K562 (cell line): ENCODE data around the gene PIK3R6. TPM values are rescaled to one million over a fixed set of nuclear protein-coding genes. Genes with fewer than 3 reads are reported as not detected.

ENCODE experiments used
- KLF6 ChIP-seq: fragments of 250-450 bp; sonication (Bioruptor Pico); IDR thresholded peaks from 2 replicates; pipeline ENCODE4 v1.4.0; 2020; ENCODE audit warnings: mild to moderate bottlenecking, moderate library complexity, borderline replicate concordance
- L3MBTL2 ChIP-seq: fragments of 450-650 bp; IDR thresholded peaks from 2 replicates; pipeline ENCODE4 v1.6.1; 2016; ENCODE audit warnings: mild to moderate bottlenecking, moderate library complexity
- TRIM24 ChIP-seq, 2 experiments: fragments of 450-650 bp; IDR thresholded peaks; 2 replicates each; pipeline ENCODE4 v1.6.1; 2016
- ZC3H11A ChIP-seq: IDR thresholded peaks from 2 replicates; pipeline ENCODE4 v1.6.1; 2012; ENCODE audit warnings: low read depth, low read length, improper control_type of control experiment
- ZC3H4 ChIP-seq: sonication (generic); formaldehyde crosslinking; IDR thresholded peaks from 2 replicates; pipeline ENCODE4 v1.9.0; 2021; ENCODE audit warnings: missing genetic modification reagents, borderline replicate concordance
- ZNF12 ChIP-seq: sonication (generic); formaldehyde crosslinking; IDR thresholded peaks from 2 replicates; pipeline ENCODE4 v1.4.0; 2020; ENCODE audit warnings: mild to moderate bottlenecking, missing genetic modification reagents
- ZNF143 ChIP-seq: sonication (generic); formaldehyde crosslinking; IDR thresholded peaks from 2 replicates; pipeline ENCODE4 v1.9.0; 2022; ENCODE audit warnings: mild to moderate bottlenecking, missing genetic modification reagents
- ZNF695 ChIP-seq: fragments of 450-650 bp; formaldehyde crosslinking; IDR thresholded peaks from 2 replicates; pipeline ENCODE4 v1.4.0; 2020; ENCODE audit warnings: mild to moderate bottlenecking, moderate library complexity
- polyA plus RNA-seq, 8 experiments: library from polyadenylated mRNA; depleted of rRNA in 4 of 8; stranded (reverse) in 5 of 8; unstranded in 3 of 8; fragments of >200 nt; fragmentation: Nextera tagmentation in 2 of 8; fragmentation: Illumina TruSeq in 1 of 8; extraction: Ambion mirVana in 2 of 8; extraction: Trizol in 1 of 8; gene quantifications; 2 replicates each; pipeline versions ENCODE4 v1.2.1 to v1.2.3, GENCODE V29; 2011 to 2014; ENCODE audit warnings: inconsistent platforms in 1 of 8, missing spikeins in 1 of 8
- total RNA-seq, 7 experiments: library from RNA; depleted of rRNA in 6 of 7; stranded (reverse); fragments of >200 nt in 6 of 7; fragmentation: Illumina TruSeq in 2 of 7; extraction: Trizol in 2 of 7; gene quantifications; 2 replicates each; pipeline versions ENCODE4 v1.2.1 to v1.2.3, GENCODE V29; 2011 to 2021; ENCODE audit warnings: low replicate concordance in 1 of 7
- TF ChIP-seq, protein P1 (sequence below): fragments of 450-650 bp; IDR thresholded peaks from 2 replicates; pipeline ENCODE4 v1.6.1; 2016; ENCODE audit warnings: low read depth
- TF ChIP-seq, protein P2 (sequence below): sonication (generic); formaldehyde crosslinking; IDR thresholded peaks from 2 replicates; pipeline ENCODE4 v1.8.1; 2023; ENCODE audit warnings: mild to moderate bottlenecking, missing genetic modification reagents
- TF ChIP-seq, protein P3 (sequence below): fragments of 450-650 bp; formaldehyde crosslinking; IDR thresholded peaks from 2 replicates; pipeline ENCODE4 v1.4.0; 2022; ENCODE audit warnings: mild to moderate bottlenecking, moderate library complexity
- TF ChIP-seq, protein P4 (sequence below): IDR thresholded peaks from 2 replicates; pipeline ENCODE4 v1.6.1; 2016; ENCODE audit warnings: missing genetic modification characterization, missing compliant biosample characterization
- TF ChIP-seq, protein P5 (sequence below): fragments of 250-450 bp; sonication (Bioruptor Pico); IDR thresholded peaks from 2 replicates; pipeline ENCODE4 v1.9.0; 2021; ENCODE audit warnings: mild to moderate bottlenecking

The PIK3R6 gene
- total and polyA plus RNA-seq, 9 of the 15 experiments (the other 6 are each of a cell fraction or from before 2014, with no cell fraction given), result 0.04 TPM; not detected in 8

DNA sequence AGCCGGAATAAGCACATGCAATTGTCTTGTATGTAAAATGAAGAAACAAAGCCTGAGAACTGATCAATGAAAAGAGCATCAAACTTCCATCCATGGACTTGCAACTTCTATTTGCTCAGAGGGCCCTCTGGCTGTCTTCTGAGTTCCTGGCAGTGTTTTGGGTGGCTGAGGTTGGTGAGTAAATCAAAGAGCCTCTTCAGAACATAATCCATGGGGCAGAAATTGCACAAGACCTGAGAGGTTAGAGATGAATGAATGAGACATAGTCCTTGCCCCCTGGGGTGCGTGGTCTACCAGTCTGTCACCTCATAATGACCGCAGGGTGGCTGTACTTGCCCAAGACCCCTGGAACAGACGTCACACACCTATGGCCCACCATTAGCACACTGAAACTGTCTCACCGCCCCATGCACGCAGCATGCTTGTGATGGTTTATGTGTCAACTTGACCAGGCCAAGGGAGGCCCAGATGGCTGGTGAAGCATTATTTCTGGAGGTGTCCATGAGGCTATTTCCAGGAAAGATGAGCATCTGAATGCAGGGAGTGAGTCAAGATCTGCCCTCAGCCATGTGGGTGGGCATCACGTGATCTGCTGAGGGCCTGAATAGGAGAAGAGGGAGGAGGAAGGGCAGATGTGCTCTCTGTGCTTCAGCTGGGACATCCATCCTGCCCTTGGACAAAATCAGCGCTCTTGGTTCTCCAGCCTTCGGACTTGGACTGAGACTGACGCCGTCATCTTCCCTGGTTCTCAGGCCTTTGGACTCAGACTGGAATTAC lies 8.3 kb downstream of the PIK3R6 start (continued):
- TF ChIP-seq, protein P1, sequence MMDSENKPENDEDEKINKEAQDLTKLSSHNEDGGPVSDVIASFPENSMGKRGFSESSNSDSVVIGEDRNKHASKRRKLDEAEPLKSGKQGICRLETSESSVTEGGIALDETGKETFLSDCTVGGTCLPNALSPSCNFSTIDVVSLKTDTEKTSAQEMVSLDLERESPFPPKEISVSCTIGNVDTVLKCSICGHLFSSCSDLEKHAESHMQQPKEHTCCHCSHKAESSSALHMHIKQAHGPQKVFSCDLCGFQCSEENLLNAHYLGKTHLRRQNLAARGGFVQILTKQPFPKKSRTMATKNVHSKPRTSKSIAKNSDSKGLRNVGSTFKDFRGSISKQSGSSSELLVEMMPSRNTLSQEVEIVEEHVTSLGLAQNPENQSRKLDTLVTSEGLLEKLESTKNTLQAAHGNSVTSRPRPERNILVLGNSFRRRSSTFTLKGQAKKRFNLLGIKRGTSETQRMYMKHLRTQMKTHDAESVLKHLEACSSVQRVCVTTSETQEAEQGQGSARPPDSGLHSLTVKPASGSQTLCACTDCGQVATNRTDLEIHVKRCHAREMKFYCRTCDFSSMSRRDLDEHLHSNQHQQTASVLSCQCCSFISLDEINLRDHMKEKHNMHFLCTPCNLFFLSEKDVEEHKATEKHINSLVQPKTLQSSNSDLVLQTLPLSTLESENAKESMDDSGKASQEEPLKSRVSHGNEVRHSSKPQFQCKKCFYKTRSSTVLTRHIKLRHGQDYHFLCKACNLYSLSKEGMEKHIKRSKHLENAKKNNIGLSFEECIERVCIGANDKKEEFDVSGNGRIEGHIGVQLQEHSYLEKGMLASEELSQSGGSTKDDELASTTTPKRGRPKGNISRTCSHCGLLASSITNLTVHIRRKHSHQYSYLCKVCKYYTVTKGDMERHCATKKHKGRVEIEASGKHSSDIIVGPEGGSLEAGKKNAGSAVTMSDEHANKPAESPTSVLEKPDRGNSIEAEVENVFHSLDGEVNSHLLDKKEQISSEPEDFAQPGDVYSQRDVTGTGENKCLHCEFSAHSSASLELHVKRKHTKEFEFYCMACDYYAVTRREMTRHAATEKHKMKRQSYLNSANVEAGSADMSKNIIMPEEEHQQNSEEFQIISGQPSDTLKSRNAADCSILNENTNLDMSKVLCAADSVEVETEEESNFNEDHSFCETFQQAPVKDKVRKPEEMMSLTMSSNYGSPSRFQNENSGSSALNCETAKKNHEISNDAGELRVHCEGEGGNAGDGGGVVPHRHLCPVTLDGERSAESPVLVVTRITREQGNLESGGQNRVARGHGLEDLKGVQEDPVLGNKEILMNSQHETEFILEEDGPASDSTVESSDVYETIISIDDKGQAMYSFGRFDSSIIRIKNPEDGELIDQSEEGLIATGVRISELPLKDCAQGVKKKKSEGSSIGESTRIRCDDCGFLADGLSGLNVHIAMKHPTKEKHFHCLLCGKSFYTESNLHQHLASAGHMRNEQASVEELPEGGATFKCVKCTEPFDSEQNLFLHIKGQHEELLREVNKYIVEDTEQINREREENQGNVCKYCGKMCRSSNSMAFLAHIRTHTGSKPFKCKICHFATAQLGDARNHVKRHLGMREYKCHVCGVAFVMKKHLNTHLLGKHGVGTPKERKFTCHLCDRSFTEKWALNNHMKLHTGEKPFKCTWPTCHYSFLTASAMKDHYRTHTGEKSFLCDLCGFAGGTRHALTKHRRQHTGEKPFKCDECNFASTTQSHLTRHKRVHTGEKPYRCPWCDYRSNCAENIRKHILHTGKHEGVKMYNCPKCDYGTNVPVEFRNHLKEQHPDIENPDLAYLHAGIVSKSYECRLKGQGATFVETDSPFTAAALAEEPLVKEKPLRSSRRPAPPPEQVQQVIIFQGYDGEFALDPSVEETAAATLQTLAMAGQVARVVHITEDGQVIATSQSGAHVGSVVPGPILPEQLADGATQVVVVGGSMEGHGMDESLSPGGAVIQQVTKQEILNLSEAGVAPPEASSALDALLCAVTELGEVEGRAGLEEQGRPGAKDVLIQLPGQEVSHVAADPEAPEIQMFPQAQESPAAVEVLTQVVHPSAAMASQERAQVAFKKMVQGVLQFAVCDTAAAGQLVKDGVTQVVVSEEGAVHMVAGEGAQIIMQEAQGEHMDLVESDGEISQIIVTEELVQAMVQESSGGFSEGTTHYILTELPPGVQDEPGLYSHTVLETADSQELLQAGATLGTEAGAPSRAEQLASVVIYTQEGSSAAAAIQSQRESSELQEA, result no peak
- TF ChIP-seq KLF6 (CRISPR knock-in tag) (no peak), TRIM24 (IDR thresholded peaks at IDR 0.05) (no peak), ZC3H11A (no peak), ZNF695 (CRISPR knock-in tag) (no peak), ZNF143 (no peak), ZC3H4 (CRISPR knock-in tag) (no peak), L3MBTL2 (0 out of 2 replicates have a peak, but pooled peaks have one; percentile 20), ZNF12 (CRISPR knock-in tag) (no peak)
- TF ChIP-seq, protein P2, sequence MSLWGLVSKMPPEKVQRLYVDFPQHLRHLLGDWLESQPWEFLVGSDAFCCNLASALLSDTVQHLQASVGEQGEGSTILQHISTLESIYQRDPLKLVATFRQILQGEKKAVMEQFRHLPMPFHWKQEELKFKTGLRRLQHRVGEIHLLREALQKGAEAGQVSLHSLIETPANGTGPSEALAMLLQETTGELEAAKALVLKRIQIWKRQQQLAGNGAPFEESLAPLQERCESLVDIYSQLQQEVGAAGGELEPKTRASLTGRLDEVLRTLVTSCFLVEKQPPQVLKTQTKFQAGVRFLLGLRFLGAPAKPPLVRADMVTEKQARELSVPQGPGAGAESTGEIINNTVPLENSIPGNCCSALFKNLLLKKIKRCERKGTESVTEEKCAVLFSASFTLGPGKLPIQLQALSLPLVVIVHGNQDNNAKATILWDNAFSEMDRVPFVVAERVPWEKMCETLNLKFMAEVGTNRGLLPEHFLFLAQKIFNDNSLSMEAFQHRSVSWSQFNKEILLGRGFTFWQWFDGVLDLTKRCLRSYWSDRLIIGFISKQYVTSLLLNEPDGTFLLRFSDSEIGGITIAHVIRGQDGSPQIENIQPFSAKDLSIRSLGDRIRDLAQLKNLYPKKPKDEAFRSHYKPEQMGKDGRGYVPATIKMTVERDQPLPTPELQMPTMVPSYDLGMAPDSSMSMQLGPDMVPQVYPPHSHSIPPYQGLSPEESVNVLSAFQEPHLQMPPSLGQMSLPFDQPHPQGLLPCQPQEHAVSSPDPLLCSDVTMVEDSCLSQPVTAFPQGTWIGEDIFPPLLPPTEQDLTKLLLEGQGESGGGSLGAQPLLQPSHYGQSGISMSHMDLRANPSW (CRISPR knock-in tag), result no peak
- TF ChIP-seq, protein P3, sequence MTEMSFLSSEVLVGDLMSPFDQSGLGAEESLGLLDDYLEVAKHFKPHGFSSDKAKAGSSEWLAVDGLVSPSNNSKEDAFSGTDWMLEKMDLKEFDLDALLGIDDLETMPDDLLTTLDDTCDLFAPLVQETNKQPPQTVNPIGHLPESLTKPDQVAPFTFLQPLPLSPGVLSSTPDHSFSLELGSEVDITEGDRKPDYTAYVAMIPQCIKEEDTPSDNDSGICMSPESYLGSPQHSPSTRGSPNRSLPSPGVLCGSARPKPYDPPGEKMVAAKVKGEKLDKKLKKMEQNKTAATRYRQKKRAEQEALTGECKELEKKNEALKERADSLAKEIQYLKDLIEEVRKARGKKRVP (CRISPR knock-in tag), result no peak
- TF ChIP-seq, protein P4, sequence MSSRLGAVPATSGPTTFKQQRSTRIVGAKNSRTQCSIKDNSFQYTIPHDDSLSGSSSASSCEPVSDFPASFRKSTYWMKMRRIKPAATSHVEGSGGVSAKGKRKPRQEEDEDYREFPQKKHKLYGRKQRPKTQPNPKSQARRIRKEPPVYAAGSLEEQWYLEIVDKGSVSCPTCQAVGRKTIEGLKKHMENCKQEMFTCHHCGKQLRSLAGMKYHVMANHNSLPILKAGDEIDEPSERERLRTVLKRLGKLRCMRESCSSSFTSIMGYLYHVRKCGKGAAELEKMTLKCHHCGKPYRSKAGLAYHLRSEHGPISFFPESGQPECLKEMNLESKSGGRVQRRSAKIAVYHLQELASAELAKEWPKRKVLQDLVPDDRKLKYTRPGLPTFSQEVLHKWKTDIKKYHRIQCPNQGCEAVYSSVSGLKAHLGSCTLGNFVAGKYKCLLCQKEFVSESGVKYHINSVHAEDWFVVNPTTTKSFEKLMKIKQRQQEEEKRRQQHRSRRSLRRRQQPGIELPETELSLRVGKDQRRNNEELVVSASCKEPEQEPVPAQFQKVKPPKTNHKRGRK (tag), result no peak
- TF ChIP-seq, protein P5, sequence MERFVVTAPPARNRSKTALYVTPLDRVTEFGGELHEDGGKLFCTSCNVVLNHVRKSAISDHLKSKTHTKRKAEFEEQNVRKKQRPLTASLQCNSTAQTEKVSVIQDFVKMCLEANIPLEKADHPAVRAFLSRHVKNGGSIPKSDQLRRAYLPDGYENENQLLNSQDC (CRISPR knock-in tag), result no peak
